ENCODE data around the gene ZFYVE9. TPM values are rescaled to one million over a fixed set of nuclear protein-coding genes. Genes with fewer than 3 reads are reported as not detected.

ZFYVE9 gene
- total and polyA plus RNA-seq, 9 of the 15 experiments (the other 6 are each of a cell fraction or from before 2014, with no cell fraction given) = 0.52 to 14.4 (median 8.9) TPM

DNA sequence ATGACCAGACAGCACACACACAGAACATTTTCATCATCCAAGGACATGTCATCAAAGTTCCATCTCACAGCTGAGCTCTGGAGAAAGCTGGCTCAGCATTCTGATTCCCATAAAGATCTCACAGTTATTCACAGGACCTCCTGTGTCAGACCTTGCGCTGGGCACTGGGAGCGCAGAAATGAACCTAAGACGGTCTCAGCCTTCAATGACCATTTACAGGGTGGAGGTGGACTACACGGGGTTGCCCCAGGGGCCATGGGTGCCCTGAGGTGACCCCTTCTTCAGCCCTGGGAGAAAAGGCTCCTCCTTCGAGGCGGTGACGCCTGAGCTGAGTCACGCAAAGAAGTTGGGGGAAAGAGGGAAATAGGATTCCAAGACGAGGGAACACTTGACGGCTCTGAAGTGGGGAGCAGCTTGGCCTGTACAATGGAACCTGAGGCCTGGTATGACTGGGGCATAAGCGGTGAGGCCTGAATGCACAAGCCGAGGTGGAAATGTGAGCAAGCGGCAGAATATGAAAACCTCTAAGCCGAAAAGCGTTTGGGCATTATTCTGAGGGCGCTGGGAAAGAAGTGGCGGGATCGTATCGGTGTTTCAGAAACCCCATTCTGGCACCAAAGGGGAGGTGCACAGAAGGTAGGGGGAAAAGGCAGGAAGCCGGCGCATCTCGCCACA is 223.3 kb downstream of the ZFYVE9 start (continued):
- TF ChIP-seq, protein P1, sequence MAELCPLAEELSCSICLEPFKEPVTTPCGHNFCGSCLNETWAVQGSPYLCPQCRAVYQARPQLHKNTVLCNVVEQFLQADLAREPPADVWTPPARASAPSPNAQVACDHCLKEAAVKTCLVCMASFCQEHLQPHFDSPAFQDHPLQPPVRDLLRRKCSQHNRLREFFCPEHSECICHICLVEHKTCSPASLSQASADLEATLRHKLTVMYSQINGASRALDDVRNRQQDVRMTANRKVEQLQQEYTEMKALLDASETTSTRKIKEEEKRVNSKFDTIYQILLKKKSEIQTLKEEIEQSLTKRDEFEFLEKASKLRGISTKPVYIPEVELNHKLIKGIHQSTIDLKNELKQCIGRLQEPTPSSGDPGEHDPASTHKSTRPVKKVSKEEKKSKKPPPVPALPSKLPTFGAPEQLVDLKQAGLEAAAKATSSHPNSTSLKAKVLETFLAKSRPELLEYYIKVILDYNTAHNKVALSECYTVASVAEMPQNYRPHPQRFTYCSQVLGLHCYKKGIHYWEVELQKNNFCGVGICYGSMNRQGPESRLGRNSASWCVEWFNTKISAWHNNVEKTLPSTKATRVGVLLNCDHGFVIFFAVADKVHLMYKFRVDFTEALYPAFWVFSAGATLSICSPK (IDR thresholded peaks at IDR 0.05; ENCODE audit: borderline replicate concordance) = no peak
- TF ChIP-seq, protein P2, sequence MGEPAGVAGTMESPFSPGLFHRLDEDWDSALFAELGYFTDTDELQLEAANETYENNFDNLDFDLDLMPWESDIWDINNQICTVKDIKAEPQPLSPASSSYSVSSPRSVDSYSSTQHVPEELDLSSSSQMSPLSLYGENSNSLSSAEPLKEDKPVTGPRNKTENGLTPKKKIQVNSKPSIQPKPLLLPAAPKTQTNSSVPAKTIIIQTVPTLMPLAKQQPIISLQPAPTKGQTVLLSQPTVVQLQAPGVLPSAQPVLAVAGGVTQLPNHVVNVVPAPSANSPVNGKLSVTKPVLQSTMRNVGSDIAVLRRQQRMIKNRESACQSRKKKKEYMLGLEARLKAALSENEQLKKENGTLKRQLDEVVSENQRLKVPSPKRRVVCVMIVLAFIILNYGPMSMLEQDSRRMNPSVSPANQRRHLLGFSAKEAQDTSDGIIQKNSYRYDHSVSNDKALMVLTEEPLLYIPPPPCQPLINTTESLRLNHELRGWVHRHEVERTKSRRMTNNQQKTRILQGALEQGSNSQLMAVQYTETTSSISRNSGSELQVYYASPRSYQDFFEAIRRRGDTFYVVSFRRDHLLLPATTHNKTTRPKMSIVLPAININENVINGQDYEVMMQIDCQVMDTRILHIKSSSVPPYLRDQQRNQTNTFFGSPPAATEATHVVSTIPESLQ (CRISPR knock-in tag; IDR thresholded peaks at IDR 0.05) = 0 out of 2 replicates have a peak, but pooled peaks have one; percentile 27
- TF ChIP-seq, protein P3, sequence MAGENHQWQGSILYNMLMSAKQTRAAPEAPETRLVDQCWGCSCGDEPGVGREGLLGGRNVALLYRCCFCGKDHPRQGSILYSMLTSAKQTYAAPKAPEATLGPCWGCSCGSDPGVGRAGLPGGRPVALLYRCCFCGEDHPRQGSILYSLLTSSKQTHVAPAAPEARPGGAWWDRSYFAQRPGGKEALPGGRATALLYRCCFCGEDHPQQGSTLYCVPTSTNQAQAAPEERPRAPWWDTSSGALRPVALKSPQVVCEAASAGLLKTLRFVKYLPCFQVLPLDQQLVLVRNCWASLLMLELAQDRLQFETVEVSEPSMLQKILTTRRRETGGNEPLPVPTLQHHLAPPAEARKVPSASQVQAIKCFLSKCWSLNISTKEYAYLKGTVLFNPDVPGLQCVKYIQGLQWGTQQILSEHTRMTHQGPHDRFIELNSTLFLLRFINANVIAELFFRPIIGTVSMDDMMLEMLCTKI (IDR thresholded peaks at IDR 0.05; ENCODE audit: partially characterized antibody) = no peak
- no peak for TF ChIP-seq PHB2 (IDR thresholded peaks at IDR 0.05; ENCODE audit: low read depth)
- no peak for TF ChIP-seq ZNF644 (tag; IDR thresholded peaks at IDR 0.05; ENCODE audit: low read depth)
- TF ChIP-seq, protein P4, sequence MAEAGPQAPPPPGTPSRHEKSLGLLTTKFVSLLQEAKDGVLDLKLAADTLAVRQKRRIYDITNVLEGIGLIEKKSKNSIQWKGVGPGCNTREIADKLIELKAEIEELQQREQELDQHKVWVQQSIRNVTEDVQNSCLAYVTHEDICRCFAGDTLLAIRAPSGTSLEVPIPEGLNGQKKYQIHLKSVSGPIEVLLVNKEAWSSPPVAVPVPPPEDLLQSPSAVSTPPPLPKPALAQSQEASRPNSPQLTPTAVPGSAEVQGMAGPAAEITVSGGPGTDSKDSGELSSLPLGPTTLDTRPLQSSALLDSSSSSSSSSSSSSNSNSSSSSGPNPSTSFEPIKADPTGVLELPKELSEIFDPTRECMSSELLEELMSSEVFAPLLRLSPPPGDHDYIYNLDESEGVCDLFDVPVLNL (CRISPR knock-in tag; IDR thresholded peaks at IDR 0.05; ENCODE audit: low read depth) = peak; percentile 38; the same call in 1 of the 2 replicates
- TF ChIP-seq GTF2E2 (tag; IDR thresholded peaks at IDR 0.05) = 0 out of 2 replicates have a peak, but pooled peaks have one; percentile 81
- TF ChIP-seq TCF3 (CRISPR knock-in tag; IDR thresholded peaks at IDR 0.05) = peak; percentile 26; the same call in 1 of the 2 replicates

Measured in K562 (cell line).